Measurements from ENCODE around the gene LNX2.

Gene LNX2

GRCh38 chr13:27607125-27607524 is 13.2 kb downstream of the LNX2 start:
- no peak for DNase-seq (ENCODE audit: low read depth in 2 of 2)

GRCh38 chr13:27605610-27606200 is 14.6 kb downstream of the LNX2 start:
- DNase-seq (ENCODE audit: low read depth in 2 of 2): no peak

DNA sequence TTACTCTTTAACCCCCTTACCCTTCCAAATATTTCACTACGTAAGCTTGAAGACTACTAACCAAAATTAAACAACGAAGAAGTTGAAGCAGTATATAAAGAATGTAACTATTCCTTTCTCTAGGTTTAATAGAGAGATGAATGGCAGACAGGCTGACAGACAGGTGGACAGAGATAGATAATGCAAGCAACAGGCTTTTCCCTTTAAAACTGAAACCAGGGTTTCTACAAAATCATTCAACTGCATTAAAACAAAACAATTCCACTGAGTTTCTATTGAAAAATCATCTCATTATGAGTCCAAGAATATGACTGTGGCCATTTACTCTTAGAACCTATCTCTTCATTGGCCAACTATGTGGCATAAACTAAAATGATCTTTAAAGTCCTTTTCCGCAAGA is 15.2 kb downstream of the LNX2 start:
- DNase-seq (ENCODE audit: low read depth in 2 of 2): no peak

- no peak for DNase-seq (ENCODE audit: low read depth in 2 of 2)
Measured at GRCh38 chr13:27601803-27602202, 18.5 kb downstream of the LNX2 start.

GRCh38 chr13:27601208-27601607 is 19.1 kb downstream of the LNX2 start:
- no peak for DNase-seq (ENCODE audit: low read depth in 2 of 2)

GRCh38 chr13:27600711-27601110 is 19.6 kb downstream of the LNX2 start:
- DNase-seq (ENCODE audit: low read depth in 2 of 2): no peak

GRCh38 chr13:27599845-27600553 is 20.3 kb downstream of the LNX2 start:
- no peak for DNase-seq (ENCODE audit: low read depth in 2 of 2)

DNA sequence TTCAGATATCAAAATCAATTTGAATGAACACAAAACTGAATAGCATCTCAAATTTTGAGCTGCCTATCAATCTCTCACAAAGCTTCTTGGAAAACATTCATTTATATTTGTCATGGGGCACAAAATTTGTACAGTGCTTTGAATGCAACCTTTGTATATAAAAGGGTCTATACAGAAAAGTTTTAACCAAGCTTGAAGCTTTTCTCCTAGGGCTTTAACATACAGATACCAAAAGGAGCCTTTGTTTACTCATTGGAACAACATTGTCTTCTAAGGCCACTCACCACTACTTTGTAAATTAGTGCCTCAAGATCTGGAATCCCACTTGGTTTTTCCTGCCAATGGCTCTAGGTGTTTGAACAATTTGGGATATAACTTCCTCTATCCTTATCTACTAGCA is 21.2 kb downstream of the LNX2 start:
- DNase-seq (ENCODE audit: low read depth in 2 of 2): no peak

DNA sequence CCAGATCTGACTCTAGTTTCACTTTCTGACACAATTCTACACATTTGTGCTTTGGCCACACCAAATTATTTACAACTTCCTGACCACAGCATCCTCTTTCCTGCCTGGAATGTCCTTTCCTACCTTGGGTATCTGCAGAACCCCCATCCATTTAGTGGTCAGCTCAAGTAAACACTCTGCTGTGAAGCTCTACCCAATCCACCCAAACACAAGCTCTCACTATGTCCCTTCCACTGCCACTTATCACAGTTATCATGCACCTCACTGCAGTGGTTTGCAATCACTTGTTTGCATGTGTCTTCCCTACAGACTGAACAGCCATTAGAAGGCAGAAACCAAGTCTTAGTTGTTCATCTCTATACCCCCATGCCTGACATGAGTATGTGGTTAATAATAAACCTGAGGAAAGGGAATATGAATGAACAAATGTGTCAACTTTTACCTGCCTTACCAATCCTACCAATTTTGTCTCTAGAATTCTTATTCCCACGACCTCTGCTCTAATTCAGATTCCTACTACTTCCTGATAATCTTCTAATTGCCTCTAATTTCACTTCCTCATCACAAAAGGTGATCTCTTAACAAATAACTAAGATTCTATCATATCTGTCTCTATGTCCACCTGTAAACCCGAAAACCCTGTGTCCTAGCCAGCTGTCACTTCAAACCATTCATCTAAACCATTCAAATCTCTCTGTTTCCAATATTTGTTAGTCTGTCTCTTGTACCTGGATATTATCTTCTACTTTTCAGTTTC is 25.1 kb downstream of the LNX2 start:
- no peak for DNase-seq (ENCODE audit: low read depth in 2 of 2)

DNA sequence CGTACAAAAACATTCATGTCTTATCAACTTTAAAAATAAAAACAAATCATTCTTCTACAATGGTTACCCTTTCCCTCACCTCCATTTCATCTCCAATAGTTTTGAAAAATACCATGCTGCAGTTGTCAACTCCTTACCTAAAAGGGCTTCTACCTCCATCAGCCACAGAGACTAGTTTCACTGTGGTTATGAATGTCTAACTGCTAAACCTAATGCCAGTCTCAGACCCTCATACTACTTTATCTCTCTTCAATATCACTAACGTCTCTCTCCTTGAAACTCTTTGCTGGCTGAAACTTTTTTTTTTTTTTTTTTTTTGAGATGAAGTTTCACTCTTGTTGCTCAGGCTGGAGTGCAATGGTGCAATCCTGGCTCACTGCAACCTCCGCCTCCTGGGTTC is 27.1 kb downstream of the LNX2 start:
- no peak for DNase-seq (ENCODE audit: low read depth in 2 of 2)

GRCh38 chr13:27592865-27593264 is 27.5 kb downstream of the LNX2 start:
- no peak for DNase-seq (ENCODE audit: low read depth in 2 of 2)

DNA sequence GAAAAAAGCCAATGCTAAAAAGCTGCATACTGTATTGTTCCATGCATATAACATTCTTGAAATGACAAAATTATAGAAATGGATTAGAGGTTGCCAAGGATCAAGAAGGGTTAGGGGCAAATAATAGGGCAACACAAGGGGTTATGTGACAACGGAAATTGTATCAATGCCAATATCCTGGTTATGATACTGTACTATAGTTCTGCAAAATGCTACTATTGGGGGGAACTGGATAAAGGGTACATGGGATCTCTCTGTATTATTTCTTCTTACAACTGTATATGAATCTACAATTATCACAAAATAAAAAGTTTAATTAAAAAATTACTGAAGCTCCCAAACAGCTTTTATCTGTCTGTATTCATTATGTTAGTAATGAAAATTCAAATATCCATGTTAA is 31.9 kb downstream of the LNX2 start:
- DNase-seq (ENCODE audit: low read depth in 2 of 2): no peak

- DNase-seq (ENCODE audit: low read depth in 2 of 2): no peak
Measured at GRCh38 chr13:27587095-27587746, 33.1 kb downstream of the LNX2 start.

- DNase-seq (ENCODE audit: low read depth in 2 of 2): no peak
Measured at GRCh38 chr13:27583645-27584044, 36.7 kb downstream of the LNX2 start.

DNA sequence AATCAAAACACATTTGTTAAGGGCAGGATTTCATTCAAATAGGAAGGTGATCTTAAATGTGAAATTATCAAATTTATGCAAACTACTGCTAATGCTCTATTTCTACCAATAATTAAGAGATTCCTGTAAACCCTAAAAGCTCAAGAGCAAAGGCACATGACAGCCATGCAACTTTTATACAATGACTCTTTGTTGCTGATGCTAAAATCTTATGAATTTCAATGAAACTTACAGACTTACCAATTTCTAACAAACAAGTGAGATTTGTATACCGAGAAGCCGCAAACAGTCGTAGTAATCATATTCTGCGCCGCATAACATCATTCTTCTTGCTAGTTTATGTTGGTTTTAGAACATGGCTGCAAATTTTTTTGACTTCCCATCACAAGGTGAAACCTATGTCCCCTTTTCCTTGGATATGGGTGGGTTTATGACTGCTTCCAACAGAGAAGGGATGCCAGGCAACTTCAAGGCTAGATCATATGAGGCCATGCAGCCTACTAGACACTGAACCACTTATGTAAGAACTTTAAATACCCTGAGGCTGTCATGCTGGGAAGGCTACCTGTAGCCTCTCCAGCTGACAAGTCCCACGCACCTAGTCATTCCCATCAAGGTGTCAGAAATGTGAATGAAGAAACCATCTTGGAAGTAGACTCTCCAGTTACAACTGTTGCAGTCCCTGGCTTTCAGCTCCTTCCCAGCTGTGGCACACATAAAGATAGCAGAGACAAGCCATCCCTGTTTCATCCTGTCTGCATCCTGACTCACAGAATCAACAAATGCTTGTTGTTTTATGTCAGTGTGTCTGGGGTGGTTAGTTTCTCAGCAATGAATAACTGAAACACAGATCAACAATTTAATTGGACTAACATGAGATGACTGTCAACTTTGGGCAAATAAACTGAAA is 42.0 kb downstream of the LNX2 start:
- DNase-seq (ENCODE audit: low read depth in 2 of 2): no peak

GRCh38 chr13:27574661-27575060 is 45.7 kb downstream of the LNX2 start:
- no peak for DNase-seq (ENCODE audit: low read depth in 2 of 2)

DNA sequence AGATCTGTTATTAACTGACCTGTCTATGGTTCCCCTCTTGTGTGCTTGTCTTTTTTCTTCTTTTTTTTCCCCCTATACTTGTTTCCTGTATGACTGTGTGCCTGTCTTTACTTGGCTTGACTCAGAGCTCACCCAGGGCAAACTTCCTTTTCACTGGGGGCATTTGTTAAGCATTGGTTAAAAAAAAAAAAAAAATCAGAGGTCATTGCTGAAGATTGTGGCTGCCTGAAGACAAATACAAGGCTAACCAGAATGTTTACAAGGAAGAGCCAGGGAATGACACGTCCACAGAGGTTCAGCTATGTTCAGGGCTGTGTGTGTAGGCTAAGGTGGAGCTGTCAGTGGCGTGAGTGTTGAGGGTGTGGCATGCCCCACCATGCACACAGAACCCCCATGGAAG is 47.1 kb downstream of the LNX2 start:
- DNase-seq (ENCODE audit: low read depth in 2 of 2): no peak

DNA sequence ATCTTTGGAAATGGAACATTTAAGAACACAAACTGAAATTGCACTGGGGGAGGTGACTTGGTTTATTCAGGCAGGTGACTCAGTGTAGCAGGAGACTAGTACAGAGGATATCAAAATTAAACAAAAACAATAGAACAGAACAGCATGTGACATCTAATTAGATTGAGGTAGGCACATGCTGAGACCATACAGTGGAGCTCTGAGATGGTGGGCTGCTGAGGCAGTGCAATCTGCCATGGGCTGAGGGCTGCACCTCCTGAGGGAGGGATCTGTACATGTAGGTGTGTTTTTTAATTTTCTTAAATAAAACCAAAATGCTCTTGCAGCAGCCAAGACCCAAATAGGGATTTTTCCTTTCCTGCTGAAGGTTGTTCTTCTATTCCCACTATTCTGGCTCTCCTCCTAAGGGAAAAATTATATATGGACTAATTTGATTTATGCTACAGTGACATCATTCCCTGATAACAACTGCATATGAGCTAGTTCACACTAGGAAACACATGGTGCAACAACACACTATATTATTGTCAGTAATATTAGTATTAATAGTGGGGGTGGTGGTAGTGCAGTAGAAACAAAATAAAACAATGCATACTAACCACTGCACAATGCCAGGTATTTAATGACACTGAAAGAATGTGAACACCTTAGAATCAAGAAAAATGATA is 48.0 kb downstream of the LNX2 start:
- no peak for DNase-seq (ENCODE audit: low read depth in 2 of 2)

GRCh38 chr13:27570906-27571305 is 49.4 kb downstream of the LNX2 start:
- DNase-seq (ENCODE audit: low read depth in 2 of 2): no peak

GRCh38 chr13:27569405-27569804 is 50.9 kb downstream of the LNX2 start:
- DNase-seq (ENCODE audit: low read depth in 2 of 2): no peak

- DNase-seq (ENCODE audit: low read depth in 2 of 2): no peak
Measured at GRCh38 chr13:27565818-27566217, 54.5 kb downstream of the LNX2 start.
